Fibroblast of lung (primary cell): Measurements from ENCODE around the gene KDM6B. TPM values are rescaled to one million over a fixed set of nuclear protein-coding genes. Genes with fewer than 3 reads are reported as not detected.

Experiments used
- DNase-seq, 2 donors: peaks; one replicate each; pipeline versions ENCODE4 v3.0.0 to v3.0.0-alpha.2; 2010; ENCODE audit warnings: low read depth in 2 of 2
- H2AFZ ChIP-seq: 2 replicates; pipeline ENCODE4 v1.5.1; 2012; ENCODE audit warnings: low read length, control low read depth, inconsistent platforms
- H3K27ac ChIP-seq: 2 replicates; pipeline ENCODE4 v1.5.1; 2011; ENCODE audit warnings: low read length, control low read depth; ENCODE audit not compliant: insufficient read depth
- H3K27me3 ChIP-seq: 2 replicates; pipeline ENCODE4 v1.5.1; 2011; ENCODE audit warnings: mild to moderate bottlenecking, low read length; ENCODE audit not compliant: control insufficient read depth, insufficient read depth
- H3K36me3 ChIP-seq: 2 replicates; pipeline ENCODE4 v1.5.1; 2011; ENCODE audit warnings: low read length; ENCODE audit not compliant: control insufficient read depth, insufficient read depth
- H3K4me1 ChIP-seq: 2 replicates; pipeline ENCODE4 v1.5.1; 2011; ENCODE audit warnings: low read length; ENCODE audit not compliant: control insufficient read depth, insufficient read depth; ENCODE audit errors: extremely low read depth
- H3K4me2 ChIP-seq: 2 replicates; pipeline ENCODE4 v1.5.1; 2011; ENCODE audit warnings: low read length, control low read depth; ENCODE audit not compliant: insufficient read depth; ENCODE audit errors: extremely low read depth
- H3K4me3 ChIP-seq, 4 experiments: fragments of 200-600 bp in 1 of 4; sonication (generic) in 1 of 4; replicated peaks in 1 of 4; 2 replicates each; pipeline ENCODE4 v1.5.1; 2011 to 2016; ENCODE audit warnings: low read length in 4 of 4, low read depth in 3 of 4, mild to moderate bottlenecking in 3 of 4, control low read depth in 2 of 4, inconsistent platforms in 1 of 4, mixed read lengths in 1 of 4; ENCODE audit not compliant: insufficient read depth in 1 of 4; ENCODE audit errors: control extremely low read depth in 1 of 4
- H3K79me2 ChIP-seq: 2 replicates; pipeline ENCODE4 v1.5.1; 2012; ENCODE audit warnings: mild to moderate bottlenecking, low read length, inconsistent platforms; ENCODE audit not compliant: control insufficient read depth, insufficient read depth
- H3K9ac ChIP-seq: 2 replicates; pipeline ENCODE4 v1.5.1; 2011; ENCODE audit warnings: mild to moderate bottlenecking, low read length, control low read depth; ENCODE audit not compliant: insufficient read depth
- H3K9me3 ChIP-seq: 2 replicates; pipeline ENCODE4 v1.5.1; 2012; ENCODE audit warnings: low read depth, low read length; ENCODE audit not compliant: control insufficient read depth, insufficient read depth
- H4K20me1 ChIP-seq: 2 replicates; pipeline ENCODE4 v1.5.1; 2011; ENCODE audit warnings: low read length; ENCODE audit not compliant: control insufficient read depth, insufficient read depth; ENCODE audit errors: extremely low read depth
- EZH2 ChIP-seq: IDR thresholded peaks from 2 replicates; pipeline ENCODE4 v1.5.1; 2012; ENCODE audit warnings: low read length, control low read depth, mild to moderate bottlenecking; ENCODE audit errors: missing control alignments
- polyA minus RNA-seq: library from RNA; depleted of rRNA, polyadenylated mRNA; stranded (reverse); fragments of >200 nt; gene quantifications from 2 replicates; pipeline ENCODE4 v1.2.3, GENCODE V29; 2011; ENCODE audit warnings: low replicate concordance
- polyA plus RNA-seq, 2 donors: library from polyadenylated mRNA; depleted of rRNA in 1 of 2; stranded (reverse) in 1 of 2; unstranded in 1 of 2; fragments of >200 nt; gene quantifications; 2 replicates each; pipeline ENCODE4 v1.2.1, GENCODE V29; 2011 to 2012; ENCODE audit warnings: missing spikeins in 1 of 2
- total RNA-seq: library from RNA; depleted of rRNA; stranded (reverse); fragments of >200 nt; gene quantifications from 2 replicates; pipeline ENCODE4 v1.2.1, GENCODE V29; 2014
- TF ChIP-seq, protein P1 (sequence below), 2 donors: IDR thresholded peaks in 1 of 2; conservative IDR thresholded peaks in 1 of 2; 1 replicate in 1 of 2; 2 replicates in 1 of 2; pipeline ENCODE4 v1.5.1; 2011 to 2012; ENCODE audit warnings: low read length in 2 of 2, control low read depth in 1 of 2, inconsistent platforms in 1 of 2, low read depth in 1 of 2, mild to moderate bottlenecking in 1 of 2

Gene KDM6B, protein sequence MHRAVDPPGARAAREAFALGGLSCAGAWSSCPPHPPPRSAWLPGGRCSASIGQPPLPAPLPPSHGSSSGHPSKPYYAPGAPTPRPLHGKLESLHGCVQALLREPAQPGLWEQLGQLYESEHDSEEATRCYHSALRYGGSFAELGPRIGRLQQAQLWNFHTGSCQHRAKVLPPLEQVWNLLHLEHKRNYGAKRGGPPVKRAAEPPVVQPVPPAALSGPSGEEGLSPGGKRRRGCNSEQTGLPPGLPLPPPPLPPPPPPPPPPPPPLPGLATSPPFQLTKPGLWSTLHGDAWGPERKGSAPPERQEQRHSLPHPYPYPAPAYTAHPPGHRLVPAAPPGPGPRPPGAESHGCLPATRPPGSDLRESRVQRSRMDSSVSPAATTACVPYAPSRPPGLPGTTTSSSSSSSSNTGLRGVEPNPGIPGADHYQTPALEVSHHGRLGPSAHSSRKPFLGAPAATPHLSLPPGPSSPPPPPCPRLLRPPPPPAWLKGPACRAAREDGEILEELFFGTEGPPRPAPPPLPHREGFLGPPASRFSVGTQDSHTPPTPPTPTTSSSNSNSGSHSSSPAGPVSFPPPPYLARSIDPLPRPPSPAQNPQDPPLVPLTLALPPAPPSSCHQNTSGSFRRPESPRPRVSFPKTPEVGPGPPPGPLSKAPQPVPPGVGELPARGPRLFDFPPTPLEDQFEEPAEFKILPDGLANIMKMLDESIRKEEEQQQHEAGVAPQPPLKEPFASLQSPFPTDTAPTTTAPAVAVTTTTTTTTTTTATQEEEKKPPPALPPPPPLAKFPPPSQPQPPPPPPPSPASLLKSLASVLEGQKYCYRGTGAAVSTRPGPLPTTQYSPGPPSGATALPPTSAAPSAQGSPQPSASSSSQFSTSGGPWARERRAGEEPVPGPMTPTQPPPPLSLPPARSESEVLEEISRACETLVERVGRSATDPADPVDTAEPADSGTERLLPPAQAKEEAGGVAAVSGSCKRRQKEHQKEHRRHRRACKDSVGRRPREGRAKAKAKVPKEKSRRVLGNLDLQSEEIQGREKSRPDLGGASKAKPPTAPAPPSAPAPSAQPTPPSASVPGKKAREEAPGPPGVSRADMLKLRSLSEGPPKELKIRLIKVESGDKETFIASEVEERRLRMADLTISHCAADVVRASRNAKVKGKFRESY (N-terminal part only)
- total RNA-seq (9.4 and 12.3 TPM in 2 replicates), polyA plus RNA-seq (0.68 and 1.1 TPM in 2 replicates), polyA minus RNA-seq (7.9 and 9.3 TPM in 2 replicates)
- polyA plus RNA-seq (2012), result 3.8 and 4.6 TPM in 2 replicates

DNA sequence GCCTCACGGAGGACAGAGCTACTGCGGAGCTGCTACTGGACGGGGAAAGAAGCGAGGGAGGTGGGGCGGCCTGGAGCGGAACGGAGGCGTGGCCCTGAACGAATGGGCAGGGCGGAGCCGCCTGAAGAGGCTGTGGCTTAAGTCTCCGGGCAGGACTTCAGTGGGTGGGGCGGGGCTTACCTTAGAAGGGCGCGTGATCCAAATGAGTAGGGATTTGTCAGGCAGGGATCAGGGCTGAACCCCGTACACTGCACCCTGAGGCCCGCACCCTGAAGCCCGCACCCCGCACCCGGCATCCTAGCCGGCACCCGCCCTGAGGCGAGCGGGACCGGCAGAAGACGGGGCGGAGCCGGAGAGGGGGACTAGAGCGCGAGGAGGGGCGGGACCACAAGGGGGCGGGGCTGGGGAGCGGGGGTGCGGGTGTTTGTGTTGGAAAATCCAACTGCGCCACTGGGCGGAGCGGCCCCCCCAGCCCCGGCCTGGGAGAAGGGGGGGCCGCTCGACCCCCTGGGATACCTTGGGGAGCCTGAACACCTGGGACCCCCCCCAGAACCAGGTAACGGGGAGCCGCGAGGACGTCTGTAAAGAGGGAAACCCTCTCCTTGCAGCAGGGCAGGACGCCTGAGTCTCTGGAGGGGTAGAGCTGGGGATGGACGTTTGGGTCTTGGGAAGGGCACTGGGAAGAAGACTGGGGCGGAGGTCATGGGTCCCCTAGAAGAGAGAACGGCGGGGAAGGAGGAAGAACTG, at the start of gene KDM6B:
Gene KDM6B, plus strand, starts transcription at position 423 of the 747 bp plus-strand sequence. CDS start 11,338 bp downstream, outside the sequence.
- TF ChIP-seq, protein P1, sequence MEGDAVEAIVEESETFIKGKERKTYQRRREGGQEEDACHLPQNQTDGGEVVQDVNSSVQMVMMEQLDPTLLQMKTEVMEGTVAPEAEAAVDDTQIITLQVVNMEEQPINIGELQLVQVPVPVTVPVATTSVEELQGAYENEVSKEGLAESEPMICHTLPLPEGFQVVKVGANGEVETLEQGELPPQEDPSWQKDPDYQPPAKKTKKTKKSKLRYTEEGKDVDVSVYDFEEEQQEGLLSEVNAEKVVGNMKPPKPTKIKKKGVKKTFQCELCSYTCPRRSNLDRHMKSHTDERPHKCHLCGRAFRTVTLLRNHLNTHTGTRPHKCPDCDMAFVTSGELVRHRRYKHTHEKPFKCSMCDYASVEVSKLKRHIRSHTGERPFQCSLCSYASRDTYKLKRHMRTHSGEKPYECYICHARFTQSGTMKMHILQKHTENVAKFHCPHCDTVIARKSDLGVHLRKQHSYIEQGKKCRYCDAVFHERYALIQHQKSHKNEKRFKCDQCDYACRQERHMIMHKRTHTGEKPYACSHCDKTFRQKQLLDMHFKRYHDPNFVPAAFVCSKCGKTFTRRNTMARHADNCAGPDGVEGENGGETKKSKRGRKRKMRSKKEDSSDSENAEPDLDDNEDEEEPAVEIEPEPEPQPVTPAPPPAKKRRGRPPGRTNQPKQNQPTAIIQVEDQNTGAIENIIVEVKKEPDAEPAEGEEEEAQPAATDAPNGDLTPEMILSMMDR (conservative IDR thresholded peaks at IDR 0.05 in 1 of 2, IDR thresholded peaks at IDR 0.05 in 1 of 2; ENCODE audit: low read depth in 1 of 2, low read length in 2 of 2), result no peak
- TF ChIP-seq EZH2, result no peak
- peak; percentile 88 for DNase-seq
- no peaks in the 10 kb centered on the region for H4K20me1 ChIP-seq

DNA sequence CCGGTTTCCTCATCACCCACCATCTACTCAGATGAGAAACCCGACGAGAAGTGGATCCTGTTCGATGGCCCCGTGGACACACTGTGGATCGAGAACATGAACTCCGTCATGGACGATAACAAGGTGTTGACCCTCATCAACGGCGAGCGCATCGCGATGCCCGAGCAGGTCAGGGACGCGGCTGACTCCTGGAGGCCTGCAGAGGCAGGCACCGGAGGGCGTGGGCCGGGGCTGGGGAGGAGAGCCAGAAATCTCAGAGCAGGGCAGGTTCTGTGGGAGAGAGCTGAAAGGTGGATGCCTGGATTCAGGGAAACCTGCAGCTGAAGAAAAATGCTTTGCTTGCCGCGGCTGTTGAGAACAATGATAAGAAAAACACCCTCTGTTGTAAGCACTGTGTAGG, 47.2 kb upstream of the KDM6B start:
- no peaks in the 10 kb centered on the region for H3K4me1 ChIP-seq
- no peak overlapping the region for H3K4me2 ChIP-seq
- TF ChIP-seq, protein P1 (conservative IDR thresholded peaks at IDR 0.05 in 1 of 2, IDR thresholded peaks at IDR 0.05 in 1 of 2; ENCODE audit: low read depth in 1 of 2, low read length in 2 of 2), result no peak
- TF ChIP-seq EZH2, result no peak

More for the DNA sequence above, at the start of gene KDM6B:
- Histone ChIP-seq H3K79me2 (peaks cover 6% of the 10 kb centered on the region), H3K4me2 (peak within 1 kb of the TSS; percentile 90), H3K27ac (peak within 1 kb of the TSS; percentile 98), H3K9me3 (no peaks in the 10 kb centered on the region), H3K36me3 (no peaks in the 10 kb centered on the region), H3K4me3 (peak within 1 kb of the TSS; percentile 30 to 92 (median 60)), H3K27me3 (peaks cover 3% of the 10 kb centered on the region), H2AFZ (peak within 1 kb of the TSS; percentile 53), H3K4me1 (peaks cover 10% of the 10 kb centered on the region), H3K9ac (peak within 1 kb of the TSS; percentile 89)

More for the DNA sequence above, 47.2 kb upstream of the KDM6B start:
- Histone ChIP-seq H3K9ac (no peak overlapping the region), H3K27ac (no peak overlapping the region), H3K79me2 (no peaks in the 10 kb centered on the region), H4K20me1 (no peaks in the 10 kb centered on the region), H3K36me3 (no peaks in the 10 kb centered on the region), H3K9me3 (no peaks in the 10 kb centered on the region), H3K27me3 (peaks cover 9% of the 10 kb centered on the region), H3K4me3 (no peak overlapping the region), H2AFZ (no peak overlapping the region)
- DNase-seq, result no peak
